GM23338 (cell line): ENCODE results near the gene HNF1B.

ENCODE experiments used
- POLR2AphosphoS5 ChIP-seq: IDR thresholded peaks from 2 replicates; pipeline ENCODE4 v1.6.1; 2016; ENCODE audit warnings: antibody characterized with exemption, low read depth
- ZNF331 ChIP-seq: fragments of 250-450 bp; sonication (Bioruptor Pico); IDR thresholded peaks from 2 replicates; pipeline ENCODE4 v1.5.0; 2020; ENCODE audit warnings: low read depth, mild to moderate bottlenecking, moderate library complexity
- TF ChIP-seq, protein P1 (sequence below), 2 experiments: fragments of 200-600 bp in 1 of 2; sonication (generic) in 1 of 2; conservative IDR thresholded peaks; 2 replicates each; pipeline versions ENCODE4 v1.5.1 to v1.6.1; 2016 to 2017; ENCODE audit warnings: antibody characterized with exemption in 2 of 2, low read depth in 2 of 2, mild to moderate bottlenecking in 2 of 2, moderate library complexity in 1 of 2

DNA sequence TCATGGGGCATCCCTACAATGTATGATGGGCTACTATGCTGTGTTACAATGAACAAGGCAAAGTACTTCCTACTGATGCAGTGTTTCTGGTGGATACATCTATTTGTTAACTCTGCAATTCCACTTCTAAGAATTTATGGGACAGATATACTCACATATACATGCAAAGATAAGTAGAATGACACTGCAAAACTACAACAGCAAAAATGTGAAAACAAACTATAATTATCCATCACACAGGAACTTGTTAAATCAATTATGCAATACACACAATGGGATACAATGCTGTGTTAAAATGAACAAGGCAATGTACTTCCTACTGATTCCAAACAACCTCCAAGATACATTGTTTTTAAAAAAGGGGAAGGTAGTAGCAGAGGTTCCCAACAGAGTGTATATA is 104.8 kb downstream of the HNF1B start:
- TF ChIP-seq ZNF331 (CRISPR knock-in tag) (no peak), POLR2AphosphoS5 (no peak)
- TF ChIP-seq, protein P1, sequence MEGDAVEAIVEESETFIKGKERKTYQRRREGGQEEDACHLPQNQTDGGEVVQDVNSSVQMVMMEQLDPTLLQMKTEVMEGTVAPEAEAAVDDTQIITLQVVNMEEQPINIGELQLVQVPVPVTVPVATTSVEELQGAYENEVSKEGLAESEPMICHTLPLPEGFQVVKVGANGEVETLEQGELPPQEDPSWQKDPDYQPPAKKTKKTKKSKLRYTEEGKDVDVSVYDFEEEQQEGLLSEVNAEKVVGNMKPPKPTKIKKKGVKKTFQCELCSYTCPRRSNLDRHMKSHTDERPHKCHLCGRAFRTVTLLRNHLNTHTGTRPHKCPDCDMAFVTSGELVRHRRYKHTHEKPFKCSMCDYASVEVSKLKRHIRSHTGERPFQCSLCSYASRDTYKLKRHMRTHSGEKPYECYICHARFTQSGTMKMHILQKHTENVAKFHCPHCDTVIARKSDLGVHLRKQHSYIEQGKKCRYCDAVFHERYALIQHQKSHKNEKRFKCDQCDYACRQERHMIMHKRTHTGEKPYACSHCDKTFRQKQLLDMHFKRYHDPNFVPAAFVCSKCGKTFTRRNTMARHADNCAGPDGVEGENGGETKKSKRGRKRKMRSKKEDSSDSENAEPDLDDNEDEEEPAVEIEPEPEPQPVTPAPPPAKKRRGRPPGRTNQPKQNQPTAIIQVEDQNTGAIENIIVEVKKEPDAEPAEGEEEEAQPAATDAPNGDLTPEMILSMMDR (conservative IDR thresholded peaks at IDR 0.05; ENCODE audit: low read depth in 2 of 2) = no peak
